ENCODE measurements around the gene DAPK3.

Gene DAPK3

DNA sequence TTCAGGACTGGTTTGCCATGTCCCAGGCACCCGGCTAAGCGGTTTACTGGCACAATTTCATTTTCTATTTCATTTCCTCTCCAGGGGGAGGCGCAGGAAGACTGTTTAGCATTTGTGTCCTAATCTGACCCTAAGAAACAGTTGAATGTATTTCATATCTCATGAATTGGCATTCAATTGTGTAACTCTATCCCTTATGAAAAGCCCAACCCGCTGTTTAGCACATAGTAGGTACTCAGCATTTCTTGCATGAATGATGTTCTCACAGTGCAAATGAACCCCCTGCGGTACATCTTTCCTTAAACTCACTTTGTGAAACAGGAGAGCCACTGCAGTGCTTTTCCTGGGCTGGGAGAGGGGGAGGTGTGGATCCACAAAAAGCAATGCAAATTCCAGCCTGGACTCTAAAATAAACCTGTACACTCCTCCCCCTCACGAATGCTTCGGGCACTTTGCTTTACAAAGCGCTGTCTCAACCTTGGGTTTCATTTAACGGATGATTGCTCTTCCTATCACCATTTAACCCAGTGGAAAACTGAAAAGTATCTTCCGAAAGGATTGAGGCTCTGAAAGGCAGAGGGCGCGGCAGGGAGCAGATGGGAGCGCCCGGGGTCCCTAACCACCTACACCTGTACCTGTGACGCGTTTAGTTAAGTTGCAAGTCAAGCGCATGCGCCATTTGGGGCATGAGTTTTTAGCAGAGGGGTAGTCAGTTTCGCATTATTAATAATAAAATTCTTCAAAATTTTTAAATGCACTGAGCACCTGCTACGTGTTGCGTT, 15.6 kb upstream of the DAPK3 start:
- Mint-ChIP-seq H3K9me3 (peaks cover 6% of the 10 kb centered on the region), H3K4me3 (peak overlapping the region; percentile 99), H3K4me1 (peaks cover 48% of the 10 kb centered on the region), H3K36me3 (ENCODE audit: low read depth) (peaks cover 28% of the 10 kb centered on the region), H3K27ac (no peak overlapping the region), H3K27me3 (ENCODE audit: low read depth, poor library complexity) (peaks cover 27% of the 10 kb centered on the region)
- peak; percentile 40 for DNase-seq
- TF ChIP-seq, protein P1, sequence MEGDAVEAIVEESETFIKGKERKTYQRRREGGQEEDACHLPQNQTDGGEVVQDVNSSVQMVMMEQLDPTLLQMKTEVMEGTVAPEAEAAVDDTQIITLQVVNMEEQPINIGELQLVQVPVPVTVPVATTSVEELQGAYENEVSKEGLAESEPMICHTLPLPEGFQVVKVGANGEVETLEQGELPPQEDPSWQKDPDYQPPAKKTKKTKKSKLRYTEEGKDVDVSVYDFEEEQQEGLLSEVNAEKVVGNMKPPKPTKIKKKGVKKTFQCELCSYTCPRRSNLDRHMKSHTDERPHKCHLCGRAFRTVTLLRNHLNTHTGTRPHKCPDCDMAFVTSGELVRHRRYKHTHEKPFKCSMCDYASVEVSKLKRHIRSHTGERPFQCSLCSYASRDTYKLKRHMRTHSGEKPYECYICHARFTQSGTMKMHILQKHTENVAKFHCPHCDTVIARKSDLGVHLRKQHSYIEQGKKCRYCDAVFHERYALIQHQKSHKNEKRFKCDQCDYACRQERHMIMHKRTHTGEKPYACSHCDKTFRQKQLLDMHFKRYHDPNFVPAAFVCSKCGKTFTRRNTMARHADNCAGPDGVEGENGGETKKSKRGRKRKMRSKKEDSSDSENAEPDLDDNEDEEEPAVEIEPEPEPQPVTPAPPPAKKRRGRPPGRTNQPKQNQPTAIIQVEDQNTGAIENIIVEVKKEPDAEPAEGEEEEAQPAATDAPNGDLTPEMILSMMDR (IDR thresholded peaks at IDR 0.05) = peak; percentile 39

DNA sequence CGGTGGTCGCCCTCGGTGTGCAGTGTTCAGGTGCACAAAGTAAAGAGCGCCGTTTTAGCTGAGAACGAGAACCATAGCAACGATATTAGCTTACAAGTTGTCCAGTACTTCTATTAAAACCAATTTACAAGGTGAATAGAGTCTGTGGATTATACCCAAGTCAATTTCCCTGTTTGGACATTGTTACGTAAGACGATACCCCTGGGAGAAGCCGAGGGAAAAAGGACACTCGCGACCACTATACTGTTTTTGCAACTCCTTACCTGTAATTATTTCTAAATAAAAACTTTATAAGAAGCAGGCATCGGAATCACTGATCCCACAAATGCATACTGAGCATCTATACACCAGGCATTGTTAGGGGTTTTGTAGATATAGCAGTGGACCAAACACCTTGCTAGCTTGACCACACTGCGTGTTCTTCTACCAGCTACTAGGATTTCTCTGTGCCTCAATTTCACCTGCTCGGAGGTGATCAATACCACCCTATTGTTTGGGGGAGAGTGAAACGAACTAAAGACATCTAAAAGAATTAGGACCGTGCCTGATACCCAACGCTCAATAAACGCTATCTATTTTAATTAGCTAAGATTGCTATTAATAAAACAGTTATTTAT, 14.9 kb upstream of the DAPK3 start:
- Mint-ChIP-seq H3K4me3 (peak overlapping the region; percentile 99), H3K27ac (peak overlapping the region; percentile 100), H3K36me3 (ENCODE audit: low read depth) (peaks cover 33% of the 10 kb centered on the region), H3K27me3 (ENCODE audit: low read depth, poor library complexity) (peaks cover 27% of the 10 kb centered on the region), H3K9me3 (peaks cover 2% of the 10 kb centered on the region), H3K4me1 (peaks cover 48% of the 10 kb centered on the region)
- TF ChIP-seq, protein P1 (IDR thresholded peaks at IDR 0.05) = no peak
- peak; percentile 5 for DNase-seq

DNA sequence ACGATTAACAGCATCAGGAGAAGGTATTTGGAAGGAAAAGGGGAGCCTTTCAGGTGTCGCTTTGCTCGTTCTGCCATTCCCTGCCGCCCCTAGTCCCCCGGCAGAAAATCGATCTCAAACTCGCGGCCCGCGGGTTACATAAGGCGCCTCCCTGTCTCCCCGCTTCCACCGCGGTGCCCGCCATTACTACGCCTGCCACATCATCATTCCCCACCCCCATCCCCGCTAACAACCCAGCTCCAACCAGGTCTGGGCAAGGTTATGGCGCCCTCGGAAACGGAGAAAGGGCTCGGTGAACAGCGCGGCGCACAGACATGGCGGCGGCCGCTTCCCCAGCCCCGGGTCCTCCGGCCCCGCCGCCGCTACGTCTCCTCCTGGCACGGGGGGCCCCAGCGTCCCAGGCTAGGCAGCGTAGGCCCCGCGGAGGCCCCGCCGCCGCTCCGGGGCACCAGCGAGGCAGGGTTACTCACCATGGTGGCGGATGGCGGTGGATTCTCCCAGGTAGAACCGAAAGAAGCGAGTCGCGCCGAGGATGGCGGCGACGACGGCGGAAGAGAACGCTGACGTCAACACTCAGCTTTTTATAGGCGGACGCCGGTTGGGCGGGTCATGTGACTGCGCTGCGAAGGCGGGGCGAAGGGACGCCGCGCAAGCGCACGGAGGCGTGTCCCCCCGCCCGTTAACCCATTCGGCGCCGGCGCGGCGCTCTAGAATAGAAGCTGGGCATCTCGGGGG, 14.2 kb upstream of the DAPK3 start, which contains the start of gene EEF2:
EEF2 (minus strand) TSS at position 556 of the 735 bp plus-strand sequence; CDS start at position 473, 83 bp downstream.
- Mint-ChIP-seq H3K27ac (peak within 1 kb of the TSS; percentile 100), H3K4me3 (peak within 1 kb of the TSS; percentile 99), H3K27me3 (ENCODE audit: low read depth, poor library complexity) (peaks cover 25% of the 10 kb centered on the region), H3K4me1 (peaks cover 45% of the 10 kb centered on the region), H3K36me3 (ENCODE audit: low read depth) (peaks cover 33% of the 10 kb centered on the region), H3K9me3 (no peaks in the 10 kb centered on the region)
- TF ChIP-seq, protein P1 (IDR thresholded peaks at IDR 0.05) = no peak
- peak; percentile 94 for DNase-seq

DNA sequence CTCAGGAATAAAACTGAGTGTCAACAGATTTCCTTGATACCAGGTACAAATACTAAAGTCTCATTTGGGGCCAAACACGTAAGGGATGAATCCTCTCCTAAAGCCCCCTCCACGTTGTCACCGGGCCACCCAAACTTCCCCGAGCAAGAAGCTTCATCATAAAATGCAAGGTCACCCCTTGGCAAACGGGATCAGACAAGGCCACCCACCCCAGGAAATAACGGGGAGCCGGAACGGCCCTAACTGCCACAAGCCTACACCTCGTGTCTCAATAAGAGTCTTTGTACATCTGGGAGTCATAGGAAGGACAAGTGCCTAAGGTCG, 13.6 kb upstream of the DAPK3 start:
- H3K36me3 Mint-ChIP-seq (ENCODE audit: low read depth) = peaks cover 38% of the 10 kb centered on the region
- peaks cover 24% of the 10 kb centered on the region for H3K27me3 Mint-ChIP-seq (ENCODE audit: low read depth, poor library complexity)
- no peaks in the 10 kb centered on the region for H3K9me3 Mint-ChIP-seq
- H3K4me3 Mint-ChIP-seq = peak overlapping the region; percentile 99
- peaks cover 42% of the 10 kb centered on the region for H3K4me1 Mint-ChIP-seq
- peak overlapping the region; percentile 100 for H3K27ac Mint-ChIP-seq
- TF ChIP-seq, protein P1 (IDR thresholded peaks at IDR 0.05) = no peak
- DNase-seq = no peak

DNA sequence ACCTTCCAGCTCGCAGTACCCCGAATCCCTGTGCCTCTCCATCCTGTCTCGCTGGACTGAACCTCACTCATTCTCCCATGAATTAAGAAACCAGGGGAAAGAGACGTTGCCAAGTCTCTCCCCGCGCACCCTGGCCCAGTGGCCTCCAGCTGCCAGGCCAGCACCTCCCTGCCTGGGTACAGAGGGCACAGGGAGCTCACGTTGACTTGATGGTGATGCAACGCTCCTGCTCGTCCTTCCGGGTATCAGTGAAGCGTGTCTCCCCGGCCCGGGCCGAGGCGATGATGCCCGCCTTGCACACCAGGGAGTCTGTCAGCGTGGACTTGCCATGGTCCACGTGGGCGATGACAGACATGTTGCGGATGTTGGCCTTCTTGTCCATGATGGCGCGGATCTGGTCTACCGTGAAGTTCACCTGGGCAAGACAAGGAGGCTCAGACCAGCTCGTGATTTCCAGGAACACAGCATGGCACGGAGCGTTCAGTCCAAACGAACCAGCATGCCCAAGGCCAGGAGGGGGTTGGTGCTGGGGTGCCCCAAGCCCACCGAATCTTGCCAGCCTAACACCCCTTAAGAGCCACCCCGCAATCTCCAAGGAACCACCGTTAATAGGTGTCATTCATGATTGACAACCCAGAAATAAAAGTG, 13.2 kb upstream of the DAPK3 start:
- Mint-ChIP-seq H3K27me3 (ENCODE audit: low read depth, poor library complexity) (peaks cover 24% of the 10 kb centered on the region), H3K36me3 (ENCODE audit: low read depth) (peaks cover 43% of the 10 kb centered on the region), H3K27ac (peak overlapping the region; percentile 100), H3K4me3 (peak overlapping the region; percentile 99), H3K4me1 (peaks cover 42% of the 10 kb centered on the region), H3K9me3 (no peaks in the 10 kb centered on the region)
- peak; percentile 10 for DNase-seq
- TF ChIP-seq, protein P1 (IDR thresholded peaks at IDR 0.05) = no peak
